DND-41 (cell line): ENCODE data around the gene TTLL8.

Experiments used
- ATAC-seq: fragments of 200-7000 bp; cut with Tn5 transposase; 3 replicates; pipeline ENCODE4 v1.9.1; 2021; ENCODE audit warnings: low read depth; ENCODE audit not compliant: insufficient read depth
- DNase-seq: peaks from one replicate; pipeline ENCODE4 v3.0.0-alpha.2; 2020
- H2AFZ ChIP-seq: 2 replicates; pipeline ENCODE4 v1.6.0; 2012; ENCODE audit warnings: low read depth, low read length
- H3K27ac ChIP-seq: 2 replicates; pipeline ENCODE4 v1.5.1; 2012; ENCODE audit warnings: low read length, inconsistent platforms
- H3K27me3 ChIP-seq: fragments of 200-600 bp; sonication (generic); 2 replicates; pipeline ENCODE4 v1.6.0; 2012; ENCODE audit warnings: low read length, mild to moderate bottlenecking, inconsistent platforms; ENCODE audit not compliant: insufficient read depth, poor library complexity
- H3K36me3 ChIP-seq: 2 replicates; pipeline ENCODE4 v1.5.1; 2012; ENCODE audit warnings: low read length, inconsistent platforms; ENCODE audit not compliant: insufficient read depth
- H3K4me1 ChIP-seq: 2 replicates; pipeline ENCODE4 v1.5.1; 2012; ENCODE audit warnings: mild to moderate bottlenecking, low read length; ENCODE audit not compliant: insufficient read depth
- H3K4me2 ChIP-seq: 2 replicates; pipeline ENCODE4 v1.6.0; 2012; ENCODE audit warnings: mild to moderate bottlenecking, moderate library complexity, low read length, inconsistent platforms; ENCODE audit not compliant: insufficient read depth
- H3K4me3 ChIP-seq, 2 experiments: fragments of 200-600 bp in 1 of 2; shearing (Covaris generic) in 1 of 2; 2 replicates each; pipeline ENCODE4 v1.5.1; 2012 to 2016; ENCODE audit warnings: inconsistent platforms in 2 of 2, low read length in 2 of 2, mild to moderate bottlenecking in 2 of 2, low read depth in 1 of 2, moderate library complexity in 1 of 2
- H3K79me2 ChIP-seq: 2 replicates; pipeline ENCODE4 v1.6.0; 2012; ENCODE audit warnings: low read length, inconsistent platforms; ENCODE audit not compliant: insufficient read depth
- H3K9ac ChIP-seq: 2 replicates; pipeline ENCODE4 v1.6.0; 2012; ENCODE audit warnings: low read depth, mild to moderate bottlenecking, inconsistent platforms, low read length, moderate library complexity
- H3K9me3 ChIP-seq: 2 replicates; pipeline ENCODE4 v1.5.1; 2012; ENCODE audit warnings: low read length, moderate library complexity, mild to moderate bottlenecking, inconsistent platforms; ENCODE audit not compliant: insufficient read depth, severe bottlenecking
- H4K20me1 ChIP-seq: 2 replicates; pipeline ENCODE4 v1.6.0; 2012; ENCODE audit warnings: low read length; ENCODE audit not compliant: insufficient read depth
- CTCF ChIP-seq: IDR thresholded peaks from 2 replicates; pipeline ENCODE4 v1.5.1; 2012; ENCODE audit warnings: borderline replicate concordance, low read length, moderate library complexity, mild to moderate bottlenecking; ENCODE audit not compliant: poor library complexity, severe bottlenecking; ENCODE audit errors: extremely low read depth
- EZH2 ChIP-seq: IDR thresholded peaks from 3 replicates; pipeline ENCODE4 v1.6.1; 2012; ENCODE audit warnings: borderline replicate concordance, low read depth, mild to moderate bottlenecking, moderate library complexity, low read length, inconsistent platforms; ENCODE audit not compliant: severe bottlenecking

Gene TTLL8

DNA sequence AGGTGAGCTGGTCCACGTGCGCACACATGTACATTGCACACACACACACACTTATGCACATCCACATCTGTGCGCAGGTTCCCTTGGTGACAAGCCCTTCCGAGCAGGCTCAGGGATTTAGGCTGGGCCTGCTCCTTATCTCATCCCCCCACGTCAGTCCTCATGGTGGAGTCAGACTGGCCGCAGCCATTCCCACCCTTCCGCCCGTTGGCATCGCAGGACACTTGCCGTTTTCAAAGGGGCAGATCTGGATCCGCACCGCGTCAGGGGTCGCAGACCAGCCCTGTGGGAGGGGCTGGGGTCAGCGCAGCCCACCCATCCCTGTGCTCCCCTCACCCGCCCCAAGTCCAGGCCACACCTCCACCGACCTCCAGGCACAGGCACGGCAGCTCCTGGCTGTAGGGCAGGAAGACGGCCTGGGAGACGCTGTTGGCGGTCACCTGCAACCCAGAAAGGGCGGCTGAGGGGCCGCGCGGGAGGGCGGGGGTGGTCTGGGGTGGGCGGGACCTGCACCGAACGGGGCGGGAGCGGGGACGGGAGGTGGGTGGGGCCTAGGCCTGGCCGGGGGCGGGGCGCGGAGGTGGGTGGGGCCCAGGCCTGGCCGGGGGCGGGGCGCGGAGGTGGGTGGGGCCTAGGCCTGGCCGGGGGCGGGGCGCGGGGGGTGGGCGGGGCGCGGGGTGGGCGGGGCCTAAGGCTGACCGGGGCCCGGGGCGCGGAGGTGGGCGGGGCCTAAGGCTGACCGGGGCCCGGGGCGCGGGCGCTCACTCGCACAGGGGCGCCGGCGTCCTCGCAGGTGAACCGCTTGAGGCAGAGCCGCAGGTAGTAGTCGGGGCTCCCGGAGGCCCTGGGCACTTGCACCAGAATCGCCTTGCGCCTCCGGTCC, 58.8 kb downstream of the TTLL8 start:
- Histone ChIP-seq H3K36me3 (no peaks in the 10 kb centered on the region), H3K4me1 (no peaks in the 10 kb centered on the region), H3K9me3 (no peaks in the 10 kb centered on the region), H3K4me3 (no peak overlapping the region), H3K9ac (no peak overlapping the region), H3K27ac (no peak overlapping the region), H3K4me2 (no peak overlapping the region), H4K20me1 (peaks cover 3% of the 10 kb centered on the region; the same call in 1 of the 2 replicates), H3K27me3 (no peaks in the 10 kb centered on the region), H2AFZ (no peak overlapping the region), H3K79me2 (no peaks in the 10 kb centered on the region)
- TF ChIP-seq EZH2 = no peak
- no peak for TF ChIP-seq CTCF
- no peak for ATAC-seq
- DNase-seq = no peak

DNA sequence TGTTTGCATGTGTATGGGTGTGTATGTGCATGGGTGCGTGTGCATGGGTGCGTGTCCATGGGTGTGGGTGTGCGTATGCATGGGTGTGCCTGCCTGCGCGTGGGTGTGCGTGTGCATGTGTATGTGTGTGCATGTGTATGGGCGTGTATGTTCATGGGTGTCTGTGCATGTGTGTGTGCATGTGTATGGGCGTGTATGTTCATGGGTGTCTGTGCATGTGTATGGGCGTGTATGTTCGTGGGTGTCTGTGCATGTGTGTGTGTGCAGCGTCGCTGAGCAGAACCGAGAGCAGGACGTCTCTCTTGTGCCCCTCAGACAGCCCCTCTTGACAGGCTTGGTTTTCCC, 59.4 kb downstream of the TTLL8 start:
- H3K4me1 ChIP-seq = no peaks in the 10 kb centered on the region
- DNase-seq (no peak), ATAC-seq (no peak)
- TF ChIP-seq EZH2 (no peak), CTCF (no peak)
- no peaks in the 10 kb centered on the region for H3K27me3 ChIP-seq
- H2AFZ ChIP-seq = no peak overlapping the region
- no peaks in the 10 kb centered on the region for H3K79me2 ChIP-seq
- no peaks in the 10 kb centered on the region for H3K9me3 ChIP-seq
- no peak overlapping the region for H3K27ac ChIP-seq
- no peak overlapping the region for H3K9ac ChIP-seq
- no peak overlapping the region for H3K4me2 ChIP-seq
- H3K36me3 ChIP-seq = no peaks in the 10 kb centered on the region
- peaks cover 7% of the 10 kb centered on the region; the same call in 1 of the 2 replicates for H4K20me1 ChIP-seq
- H3K4me3 ChIP-seq = no peak overlapping the region

- Histone ChIP-seq H3K4me1 (no peaks in the 10 kb centered on the region), H4K20me1 (peaks cover 7% of the 10 kb centered on the region; the same call in 1 of the 2 replicates), H3K4me3 (no peak overlapping the region), H3K79me2 (no peaks in the 10 kb centered on the region), H3K27me3 (no peaks in the 10 kb centered on the region), H3K9ac (no peak overlapping the region), H3K27ac (no peak overlapping the region), H3K9me3 (no peaks in the 10 kb centered on the region), H3K4me2 (no peak overlapping the region), H3K36me3 (no peaks in the 10 kb centered on the region), H2AFZ (no peak overlapping the region)
- ATAC-seq = no peak
- TF ChIP-seq EZH2 (no peak), CTCF (no peak)
- no peak for DNase-seq
Measured at GRCh38 chr22:49997932-49998717, 60.0 kb downstream of the TTLL8 start.
